OCI-LY1 (cell line): ENCODE results near the gene ZNF521.

Source experiments
- H2AFZ ChIP-seq: fragments of 200-600 bp; sonication (generic), shearing (Covaris generic); 2 replicates; pipeline ENCODE4 v1.6.0; 2014; ENCODE audit warnings: antibody characterized with exemption, mild to moderate bottlenecking, low read length
- H3F3A ChIP-seq: fragments of 200-600 bp; sonication (generic), shearing (Covaris generic); 2 replicates; pipeline ENCODE4 v1.6.0; 2014; ENCODE audit warnings: mild to moderate bottlenecking, antibody characterized with exemption, low read length, moderate library complexity; ENCODE audit not compliant: insufficient read depth
- H3K27ac ChIP-seq: fragments of 200-600 bp; sonication (generic); 2 replicates; pipeline ENCODE4 v1.5.1; 2014; ENCODE audit warnings: low read length, mixed run types, mild to moderate bottlenecking, low read depth; ENCODE audit not compliant: poor library complexity, severe bottlenecking
- H3K27me3 ChIP-seq: fragments of 200-600 bp; sonication (generic); 2 replicates; pipeline ENCODE4 v1.6.0; 2014; ENCODE audit warnings: antibody characterized with exemption, mild to moderate bottlenecking, low read length, moderate library complexity; ENCODE audit not compliant: insufficient read depth
- H3K36me3 ChIP-seq: fragments of 200-600 bp; sonication (generic); 2 replicates; pipeline ENCODE4 v1.6.1; 2014; ENCODE audit warnings: mild to moderate bottlenecking, antibody characterized with exemption, low read length, moderate library complexity, mixed read lengths; ENCODE audit not compliant: insufficient read depth
- H3K4me1 ChIP-seq: fragments of 200-600 bp; sonication (generic); 2 replicates; pipeline ENCODE4 v1.5.1; 2014; ENCODE audit warnings: mild to moderate bottlenecking, low read length, moderate library complexity; ENCODE audit not compliant: insufficient read depth, severe bottlenecking
- H3K4me2 ChIP-seq: fragments of 200-600 bp; sonication (generic), shearing (Covaris generic); 2 replicates; pipeline ENCODE4 v1.6.1; 2014; ENCODE audit warnings: low read length
- H3K4me3 ChIP-seq: fragments of 200-600 bp; sonication (generic); 2 replicates; pipeline ENCODE4 v1.5.1; 2014; ENCODE audit warnings: low read length, low read depth, mild to moderate bottlenecking, mixed read lengths; ENCODE audit not compliant: poor library complexity, severe bottlenecking
- H3K79me2 ChIP-seq: fragments of 200-600 bp; shearing (Covaris generic); 2 replicates; pipeline ENCODE4 v1.6.1; 2016; ENCODE audit warnings: mixed run types, low read length, mixed read lengths; ENCODE audit not compliant: insufficient read depth
- H3K9ac ChIP-seq: fragments of 200-600 bp; sonication (generic), shearing (Covaris generic); 2 replicates; pipeline ENCODE4 v1.6.1; 2014; ENCODE audit warnings: mild to moderate bottlenecking, low read length, mixed read lengths
- H3K9me2 ChIP-seq: fragments of 200-600 bp; sonication (generic), shearing (Covaris generic); 2 replicates; pipeline ENCODE4 v1.6.1; 2014; ENCODE audit warnings: low read depth, mild to moderate bottlenecking, low read length, mixed read lengths
- H3K9me3 ChIP-seq: fragments of 200-600 bp; shearing (Covaris generic); 2 replicates; pipeline ENCODE4 v1.6.1; 2014; ENCODE audit warnings: low read length, mixed read lengths
- H4K20me1 ChIP-seq: fragments of 200-600 bp; sonication (generic), shearing (Covaris generic); 2 replicates; pipeline ENCODE4 v1.6.0; 2016; ENCODE audit warnings: mild to moderate bottlenecking, low read length; ENCODE audit not compliant: insufficient read depth
- EZH2 ChIP-seq: fragments of 200-600 bp; sonication (generic), shearing (Covaris generic); IDR thresholded peaks from 2 replicates; pipeline ENCODE4 v1.8.0; 2017; ENCODE audit warnings: borderline replicate concordance, mixed run types, mild to moderate bottlenecking, antibody characterized with exemption, low read length, moderate library complexity, mixed read lengths
- TF ChIP-seq, protein P1 (sequence below): fragments of 200-600 bp; sonication (generic), shearing (Covaris generic); IDR thresholded peaks from 2 replicates; pipeline ENCODE4 v1.5.1; 2017; ENCODE audit warnings: mild to moderate bottlenecking, antibody characterized with exemption, low read length, moderate library complexity, mixed read lengths

ZNF521 gene

DNA sequence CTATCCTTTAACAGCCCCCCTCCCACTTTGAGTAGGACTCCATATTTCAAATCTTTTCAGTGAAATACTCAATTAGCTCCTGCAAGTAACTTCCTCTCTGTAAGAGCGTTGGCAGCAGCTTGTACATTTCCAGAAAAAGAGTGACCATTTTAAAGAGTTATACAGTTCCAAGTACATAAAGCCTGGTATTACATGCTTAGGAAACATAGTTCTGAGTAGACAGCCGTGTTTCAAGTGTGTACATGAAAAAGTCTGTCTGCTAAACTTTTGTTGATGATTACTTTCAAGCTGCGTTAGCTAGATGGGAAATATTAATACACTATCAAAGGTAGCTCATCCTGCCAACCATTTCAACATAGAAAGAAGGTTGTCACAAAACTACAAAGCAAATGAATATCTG is 112.8 kb downstream of the ZNF521 start:
- H3K4me1 ChIP-seq = peaks cover 19% of the 10 kb centered on the region
- no peaks in the 10 kb centered on the region for H3K27me3 ChIP-seq
- no peaks in the 10 kb centered on the region for H4K20me1 ChIP-seq
- no peaks in the 10 kb centered on the region for H3K79me2 ChIP-seq
- no peak overlapping the region for H3K4me3 ChIP-seq
- H3K9ac ChIP-seq = no peak overlapping the region
- H3K9me2 ChIP-seq = no peaks in the 10 kb centered on the region
- H3K27ac ChIP-seq = no peak overlapping the region
- TF ChIP-seq EZH2 = no peak
- TF ChIP-seq, protein P1, sequence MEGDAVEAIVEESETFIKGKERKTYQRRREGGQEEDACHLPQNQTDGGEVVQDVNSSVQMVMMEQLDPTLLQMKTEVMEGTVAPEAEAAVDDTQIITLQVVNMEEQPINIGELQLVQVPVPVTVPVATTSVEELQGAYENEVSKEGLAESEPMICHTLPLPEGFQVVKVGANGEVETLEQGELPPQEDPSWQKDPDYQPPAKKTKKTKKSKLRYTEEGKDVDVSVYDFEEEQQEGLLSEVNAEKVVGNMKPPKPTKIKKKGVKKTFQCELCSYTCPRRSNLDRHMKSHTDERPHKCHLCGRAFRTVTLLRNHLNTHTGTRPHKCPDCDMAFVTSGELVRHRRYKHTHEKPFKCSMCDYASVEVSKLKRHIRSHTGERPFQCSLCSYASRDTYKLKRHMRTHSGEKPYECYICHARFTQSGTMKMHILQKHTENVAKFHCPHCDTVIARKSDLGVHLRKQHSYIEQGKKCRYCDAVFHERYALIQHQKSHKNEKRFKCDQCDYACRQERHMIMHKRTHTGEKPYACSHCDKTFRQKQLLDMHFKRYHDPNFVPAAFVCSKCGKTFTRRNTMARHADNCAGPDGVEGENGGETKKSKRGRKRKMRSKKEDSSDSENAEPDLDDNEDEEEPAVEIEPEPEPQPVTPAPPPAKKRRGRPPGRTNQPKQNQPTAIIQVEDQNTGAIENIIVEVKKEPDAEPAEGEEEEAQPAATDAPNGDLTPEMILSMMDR = no peak
- no peaks in the 10 kb centered on the region for H3K36me3 ChIP-seq
- no peak overlapping the region; the same call in 1 of the 2 replicates for H3K4me2 ChIP-seq
- H3K9me3 ChIP-seq = no peaks in the 10 kb centered on the region
- no peaks in the 10 kb centered on the region for H3F3A ChIP-seq
- H2AFZ ChIP-seq = no peak overlapping the region

DNA sequence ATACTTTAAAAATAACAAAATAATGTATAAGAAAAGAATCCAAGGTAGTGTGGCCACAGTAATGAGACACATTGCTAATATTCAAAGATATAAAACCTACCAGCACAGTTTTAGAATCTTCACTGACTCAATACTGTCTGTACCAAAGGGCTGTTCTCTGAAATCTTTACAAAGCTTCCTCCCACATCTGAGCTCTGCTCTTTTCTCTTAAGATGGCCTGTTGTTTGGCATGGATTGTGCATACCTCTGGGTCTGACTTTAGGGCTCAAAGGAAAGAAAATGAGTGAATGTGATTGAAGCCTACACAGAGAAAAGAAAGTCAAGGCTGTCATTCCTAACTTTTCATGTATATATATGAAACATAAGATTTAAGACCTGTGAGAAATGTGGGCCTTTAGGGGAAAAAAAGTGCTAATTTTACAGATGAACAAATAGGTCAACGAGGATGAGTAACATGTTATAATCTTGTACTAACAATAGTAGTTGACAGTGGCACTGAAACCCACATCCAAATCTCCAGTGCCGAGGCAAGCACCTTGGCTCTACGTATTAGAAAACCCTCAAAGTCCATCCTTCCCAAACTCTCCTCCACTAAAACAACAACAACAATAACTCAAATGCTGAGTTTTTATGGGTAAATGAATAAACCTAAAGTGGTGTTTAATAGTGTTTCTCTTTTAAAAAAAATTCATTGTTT is 114.2 kb downstream of the ZNF521 start:
- Histone ChIP-seq H3K27ac (no peak overlapping the region), H3F3A (no peaks in the 10 kb centered on the region), H3K36me3 (no peaks in the 10 kb centered on the region), H4K20me1 (no peaks in the 10 kb centered on the region), H3K4me2 (no peak overlapping the region), H3K9me3 (no peaks in the 10 kb centered on the region), H2AFZ (no peak overlapping the region), H3K9ac (no peak overlapping the region), H3K9me2 (no peaks in the 10 kb centered on the region), H3K79me2 (no peaks in the 10 kb centered on the region), H3K4me3 (no peak overlapping the region), H3K4me1 (peaks cover 34% of the 10 kb centered on the region), H3K27me3 (no peaks in the 10 kb centered on the region)
- TF ChIP-seq, protein P1 = no peak
- TF ChIP-seq EZH2 = no peak

DNA sequence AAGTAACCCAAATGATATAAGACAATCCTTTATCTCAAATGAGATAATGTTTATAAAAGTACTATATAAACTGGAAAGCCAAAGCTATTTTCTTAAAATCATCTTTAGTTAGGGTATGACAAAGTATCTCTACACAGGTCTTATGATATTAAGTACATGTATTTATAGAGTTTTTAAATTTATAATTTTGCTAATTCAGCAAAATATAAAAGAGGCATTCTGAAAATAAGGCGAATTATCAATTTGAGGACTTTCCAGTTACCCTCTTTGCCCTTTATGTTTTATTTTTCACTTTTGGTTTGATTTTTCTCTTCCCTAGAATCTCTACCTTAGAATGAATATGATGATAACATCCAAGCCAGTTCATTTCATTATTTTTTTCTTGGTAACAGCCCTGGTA is 115.2 kb downstream of the ZNF521 start:
- H3K4me3 ChIP-seq = no peak overlapping the region
- H3K9ac ChIP-seq = no peak overlapping the region
- no peak overlapping the region for H3K27ac ChIP-seq
- H3K4me2 ChIP-seq = no peak overlapping the region
- peaks cover 43% of the 10 kb centered on the region for H3K4me1 ChIP-seq
- no peaks in the 10 kb centered on the region for H3K36me3 ChIP-seq
- no peaks in the 10 kb centered on the region for H3K79me2 ChIP-seq
- TF ChIP-seq, protein P1 = no peak
- no peak for TF ChIP-seq EZH2
- H2AFZ ChIP-seq = no peak overlapping the region
- H3K9me2 ChIP-seq = no peaks in the 10 kb centered on the region
- H3F3A ChIP-seq = no peaks in the 10 kb centered on the region
- H3K27me3 ChIP-seq = no peaks in the 10 kb centered on the region
- no peaks in the 10 kb centered on the region for H3K9me3 ChIP-seq
- H4K20me1 ChIP-seq = no peaks in the 10 kb centered on the region
